ENCODE results near the gene LIMS2.

The LIMS2 gene

GRCh38 chr2:127672341-127673224 is 2.7 kb downstream of the LIMS2 start (continued):
- TF ChIP-seq ZNF785 (tag by site-specific recombination; IDR thresholded peaks at IDR 0.05) (no peak), OVOL3 (tag by site-specific recombination; IDR thresholded peaks at IDR 0.05) (no peak), ZNF292 (tag by site-specific recombination; IDR thresholded peaks at IDR 0.05; ENCODE audit: borderline replicate concordance, low read depth) (no peak), ZBTB21 (tag by site-specific recombination; IDR thresholded peaks at IDR 0.05) (no peak), ZNF302 (tag by site-specific recombination; IDR thresholded peaks at IDR 0.05; ENCODE audit: low read depth) (no peak), KLF1 (tag by site-specific recombination; IDR thresholded peaks at IDR 0.05) (peak; percentile 68), ZNF488 (tag by site-specific recombination; IDR thresholded peaks at IDR 0.05) (no peak), GLIS2 (tag by site-specific recombination; IDR thresholded peaks at IDR 0.05) (0 out of 2 replicates have a peak, but pooled peaks have one; percentile 51), ZNF692 (tag by site-specific recombination; IDR thresholded peaks at IDR 0.05) (no peak), ZNF248 (tag by site-specific recombination; IDR thresholded peaks at IDR 0.05) (no peak), YY1 (tag by site-specific recombination; IDR thresholded peaks at IDR 0.05) (no peak), ZBTB49 (tag by site-specific recombination; IDR thresholded peaks at IDR 0.05; ENCODE audit: low read depth) (no peak), ZNF148 (tag by site-specific recombination; IDR thresholded peaks at IDR 0.05; ENCODE audit: borderline replicate concordance) (no peak), KLF17 (tag by site-specific recombination; IDR thresholded peaks at IDR 0.05) (peak; percentile 63; the same call in 1 of the 2 replicates)

- Histone ChIP-seq H3K9me3 (ENCODE audit: control insufficient read depth, insufficient read depth, low read depth, low read length) (no peaks in the 10 kb centered on the region), H3K4me3 (ENCODE audit: low read depth, low read length) (no peak overlapping the region), H3K27ac (ENCODE audit: extremely low read depth, low read depth, low read length) (no peak overlapping the region), H3K4me1 (ENCODE audit: control insufficient read depth, insufficient read depth, low read length) (no peaks in the 10 kb centered on the region), H3K36me3 (ENCODE audit: control insufficient read depth in 2 of 2, insufficient read depth in 1 of 2, low read length in 2 of 2) (no peaks in the 10 kb centered on the region)
- ChIA-PET CTCF (no interaction called here), POLR2A (no interaction called here)
- TF ChIP-seq ZNF830 (tag by site-specific recombination; IDR thresholded peaks at IDR 0.05; ENCODE audit: low read depth) (no peak), ZNF169 (tag by site-specific recombination; IDR thresholded peaks at IDR 0.05) (no peak), ZNF768 (tag by site-specific recombination; IDR thresholded peaks at IDR 0.05) (no peak), ZNF433 (tag by site-specific recombination; IDR thresholded peaks at IDR 0.05; ENCODE audit: low read depth) (no peak), ZNF280C (tag by site-specific recombination; IDR thresholded peaks at IDR 0.05) (no peak), ZNF791 (tag by site-specific recombination; IDR thresholded peaks at IDR 0.05) (no peak), ZNF530 (tag by site-specific recombination; IDR thresholded peaks at IDR 0.05; ENCODE audit: low read depth) (no peak)
Measured at GRCh38 chr2:127671557-127672302, 3.6 kb downstream of the LIMS2 start.

Data from HEK293 (cell line).